Right lung (tissue), 5 donors: Measurements from ENCODE around the gene ZNF597. TPM values are rescaled to one million over a fixed set of nuclear protein-coding genes. Genes with fewer than 3 reads are reported as not detected.
A peak's percentile ranks its signal among the peaks of the same experiment; 100 is the strongest.

ENCODE experiments used
- DNase-seq, 2 donors: peaks; one replicate each; pipeline ENCODE4 v3.0.0-alpha.2; 2013
- polyA plus RNA-seq, 5 donors: library from polyadenylated mRNA; unstranded; fragments of 120-200 nt; gene quantifications; one replicate each; pipeline versions ENCODE4 v1.2.1 to v1.2.3, GENCODE V29; 2013; ENCODE audit warnings: inconsistent platforms in 1 of 5, low replicate concordance in 1 of 5; ENCODE audit not compliant: insufficient read length in 5 of 5, insufficient read depth in 1 of 5

The ZNF597 gene
- polyA plus RNA-seq, 5 donors: 3.3 to 6.0 (median 4.2) TPM

DNA sequence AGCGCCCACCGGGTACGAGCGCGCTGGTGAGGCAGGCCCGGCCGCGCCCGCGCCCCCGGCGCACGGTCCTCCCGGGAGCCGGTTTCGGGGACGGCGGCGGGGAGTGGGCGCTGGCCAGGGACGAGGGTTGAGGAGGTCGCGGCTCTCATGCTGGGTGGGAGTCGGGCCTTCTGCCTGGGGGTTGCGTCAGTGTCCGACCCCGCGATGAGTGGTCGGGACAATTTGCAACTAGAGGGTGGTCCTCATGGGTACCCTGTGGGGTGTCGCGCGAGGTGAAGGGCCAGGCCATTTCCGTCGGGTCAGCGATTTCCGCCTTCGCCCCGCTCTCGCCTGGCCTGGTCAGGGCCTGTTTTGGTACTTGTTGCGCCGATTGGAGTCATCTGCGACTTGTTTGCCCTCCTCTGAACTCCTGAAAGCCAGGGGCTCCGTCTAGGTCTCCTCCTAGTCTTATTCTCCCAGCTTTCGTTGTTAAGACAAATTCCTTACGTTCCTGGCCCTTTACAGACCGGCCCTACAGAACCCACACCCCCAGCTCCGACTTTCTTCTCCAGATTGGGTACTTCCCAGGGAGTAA, 15.1 kb upstream of the ZNF597 start:
- peak in 1 of 2 donors; percentile 14 for DNase-seq

DNA sequence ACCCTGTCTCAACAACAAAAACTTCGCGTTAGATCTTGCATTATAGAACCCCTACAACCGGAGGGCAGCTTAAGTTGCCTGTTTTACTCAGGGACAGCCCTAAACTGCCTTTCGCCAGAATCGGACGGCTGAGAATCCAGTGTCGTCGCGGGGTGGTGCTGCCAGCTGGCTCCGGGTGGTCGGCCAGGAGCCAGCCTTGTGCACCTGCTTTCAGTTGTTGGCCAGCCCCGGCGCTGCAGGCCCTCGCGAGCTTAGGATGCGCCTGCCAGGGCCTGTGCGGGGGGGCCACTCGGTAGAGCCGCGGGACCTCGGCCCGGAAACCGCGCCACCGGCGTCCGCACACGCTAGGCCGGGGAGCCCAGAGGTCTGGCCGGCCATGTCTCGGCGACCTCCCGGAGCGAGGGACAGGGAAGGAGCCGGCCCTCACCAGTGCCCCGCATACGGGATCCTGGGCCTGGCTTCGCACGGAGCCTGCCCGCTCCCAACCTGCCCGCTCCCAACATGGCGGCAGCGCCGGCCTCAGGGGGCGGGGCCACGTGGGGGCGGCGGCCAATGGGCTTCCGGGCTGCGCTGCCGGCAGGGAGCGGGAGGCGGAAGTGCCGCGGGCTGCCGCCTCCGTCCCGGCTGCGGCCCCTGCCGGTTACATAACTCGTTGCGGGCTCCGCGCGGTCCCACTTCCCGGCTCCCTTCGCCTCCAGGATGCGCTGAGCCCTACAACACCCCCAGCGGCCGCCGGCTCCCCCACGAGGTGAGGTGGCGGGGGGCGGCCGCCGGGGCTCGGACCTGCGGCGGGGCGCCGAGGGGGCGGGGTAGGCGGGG, 14.3 kb upstream of the ZNF597 start:
- DNase-seq: peak; percentile 89 to 91

DNA sequence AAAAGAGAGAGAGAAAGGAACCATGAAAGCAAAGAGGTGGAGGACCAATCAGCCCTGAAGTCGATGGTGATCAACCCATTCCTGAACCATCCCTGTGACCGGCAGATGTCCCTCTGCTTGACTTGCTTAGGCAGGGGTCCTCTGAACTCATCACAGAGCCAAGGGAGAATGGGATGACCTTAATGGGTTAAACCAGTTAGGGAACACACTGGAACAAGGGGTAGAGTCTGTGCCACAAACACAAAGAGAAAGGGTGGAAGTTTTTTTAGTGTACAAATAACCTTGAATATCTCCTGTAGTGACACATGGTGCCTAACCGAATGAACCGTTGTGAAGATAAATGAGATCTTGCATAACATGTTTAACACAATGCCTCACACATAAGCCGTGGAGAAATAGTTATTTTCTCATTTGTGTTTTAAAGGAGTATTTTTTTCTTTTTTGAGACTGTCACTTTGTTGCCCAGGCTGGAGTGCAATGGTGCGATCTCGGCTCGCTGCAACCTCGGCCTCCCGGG, 11.4 kb upstream of the ZNF597 start:
- DNase-seq: no peak

DNA sequence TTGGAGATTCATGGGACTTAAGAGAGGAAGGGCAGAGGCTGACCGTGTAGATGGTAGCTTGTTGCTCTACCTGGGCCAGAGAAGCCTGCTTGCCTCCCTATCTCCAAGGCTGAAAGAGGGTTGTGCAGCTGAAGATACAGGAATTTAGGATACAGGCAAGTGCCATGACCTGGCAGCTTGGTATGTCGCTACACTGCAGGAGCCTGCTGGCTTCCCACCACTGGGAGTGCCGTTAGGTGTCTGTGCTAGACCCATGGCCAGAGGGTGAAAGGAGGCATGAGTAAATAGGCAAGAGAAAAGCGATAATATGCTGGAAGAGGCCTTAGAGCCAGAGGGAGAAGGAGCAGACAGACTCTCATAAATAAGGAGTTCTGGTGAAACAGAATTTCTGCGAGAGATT, 10.8 kb upstream of the ZNF597 start:
- DNase-seq: no peak

- DNase-seq: peak in 1 of 2 donors; percentile 19
These were observed 706 bp upstream of the ZNF597 start for GRCh38 chr16:3444032-3444388.

GRCh38 chr16:3439637-3440036, 3.7 kb downstream of the ZNF597 start:
- DNase-seq: no peak

- DNase-seq: no peak
These were observed 8.9 kb downstream of the ZNF597 start for GRCh38 chr16:3434373-3434772.

GRCh38 chr16:3431779-3432219, 11.5 kb downstream of the ZNF597 start:
- peak in 1 of 2 donors; percentile 7 for DNase-seq

DNA sequence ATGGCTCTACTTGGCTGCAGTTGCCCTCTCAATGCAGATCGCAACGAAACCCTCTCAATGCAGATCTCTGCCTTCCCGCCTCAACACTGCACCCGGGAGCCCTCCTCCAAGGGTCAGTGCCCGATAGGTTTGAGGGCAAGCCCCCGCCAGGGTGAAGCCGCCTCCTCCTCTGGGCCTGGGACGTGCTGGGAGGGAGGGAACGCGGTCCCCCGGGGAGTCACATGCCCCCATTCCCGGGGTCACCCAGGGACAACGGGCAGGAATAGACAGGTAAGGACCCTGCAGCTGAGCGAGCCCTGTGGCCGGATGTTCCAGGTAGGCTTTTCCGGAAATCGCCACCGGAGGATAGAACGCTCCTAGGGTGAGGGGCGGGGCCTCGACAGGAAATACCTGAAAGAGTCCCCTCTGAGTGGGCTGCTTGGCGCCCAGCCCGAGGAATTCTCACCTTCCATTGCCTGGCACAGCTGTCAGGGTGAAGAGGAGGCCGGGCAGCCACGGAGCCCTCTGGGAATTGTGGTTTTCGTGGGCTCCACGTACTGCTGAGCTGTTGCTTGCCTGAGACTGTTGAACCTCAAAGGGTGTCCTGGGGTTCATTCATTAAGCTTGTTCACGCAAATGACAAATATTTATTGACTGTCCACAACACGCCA, 29.4 kb downstream of the ZNF597 start:
- DNase-seq: no peak

- DNase-seq: no peak
These were observed 34.6 kb downstream of the ZNF597 start for GRCh38 chr16:3408561-3409197.

DNA sequence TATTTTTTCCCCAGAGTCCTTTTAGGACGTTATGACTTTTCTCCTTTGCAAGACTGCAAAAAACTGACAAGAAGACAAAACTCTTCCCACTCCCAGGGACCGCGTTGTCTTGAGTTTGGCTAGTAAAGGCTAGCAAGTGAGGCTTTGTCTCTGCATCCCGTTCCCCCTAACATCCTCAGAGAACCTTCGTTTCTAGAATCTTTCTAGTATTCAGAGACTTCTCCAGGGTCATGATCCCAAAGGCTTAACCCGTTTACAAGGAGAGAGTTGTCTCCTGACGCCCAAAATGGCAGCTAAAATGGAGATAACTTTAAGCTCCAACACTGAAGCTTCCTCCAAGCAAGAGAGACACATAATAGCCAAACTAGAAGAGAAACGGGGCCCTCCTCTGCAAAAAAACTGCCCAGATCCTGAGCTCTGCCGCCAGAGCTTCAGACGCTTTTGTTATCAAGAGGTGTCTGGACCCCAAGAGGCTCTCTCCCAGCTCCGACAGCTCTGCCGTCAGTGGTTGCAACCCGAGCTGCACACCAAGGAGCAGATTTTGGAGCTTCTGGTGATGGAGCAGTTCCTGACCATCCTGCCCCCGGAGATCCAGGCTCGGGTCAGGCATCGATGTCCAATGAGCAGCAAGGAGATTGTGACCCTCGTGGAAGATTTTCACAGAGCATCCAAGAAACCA, 41.4 kb downstream of the ZNF597 start:
- DNase-seq: no peak

DNA sequence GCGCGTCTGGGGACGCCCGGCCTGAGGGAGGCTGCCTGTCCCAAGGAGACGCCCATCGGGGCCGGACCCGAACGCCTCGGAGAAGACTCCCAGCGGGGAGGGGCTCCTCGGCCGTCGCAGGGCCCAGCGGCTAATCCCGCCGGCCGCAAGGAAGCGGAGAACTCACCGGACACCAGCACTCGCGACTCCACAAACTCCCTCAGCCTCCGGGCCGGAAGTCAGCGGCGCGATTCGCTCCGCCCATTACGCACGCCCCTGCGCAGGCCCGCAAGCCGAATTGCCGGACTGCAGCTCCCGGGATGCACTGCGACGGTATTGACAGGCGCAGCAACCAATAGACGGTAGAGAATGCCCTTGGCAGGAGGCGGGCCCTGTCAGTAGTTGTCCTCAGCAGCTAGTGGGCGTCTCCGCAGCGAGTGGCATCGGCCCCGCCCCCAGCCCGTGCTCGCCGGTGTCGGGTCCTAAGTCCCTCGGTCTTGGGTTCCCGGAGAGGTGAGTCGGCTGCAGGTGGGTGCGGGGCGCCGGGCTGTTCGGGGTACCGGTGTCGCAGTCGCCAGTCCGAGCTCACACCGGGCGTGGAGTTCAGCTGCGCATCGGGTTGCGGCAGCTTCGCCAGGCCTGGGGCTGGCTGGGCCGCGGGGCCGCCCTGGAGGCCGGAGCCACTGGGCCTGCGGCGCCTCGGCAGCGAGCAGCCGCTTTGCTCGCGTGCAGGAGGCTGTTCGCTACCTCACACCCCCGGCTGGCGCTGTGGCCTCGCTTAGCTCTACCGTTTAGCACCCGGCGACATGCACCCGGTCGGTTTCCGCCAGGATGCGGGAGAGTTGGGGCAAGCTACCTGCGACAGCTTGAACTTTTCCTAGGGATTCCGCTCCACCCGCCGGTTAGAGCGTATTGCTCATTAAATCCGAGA, 42.3 kb downstream of the ZNF597 start, which contains the start of the genes ZNF174 and ZSCAN32:
TSS of gene ZNF174 (plus strand) at position 437 of the 910 bp plus-strand sequence. CDS start 790 bp downstream, outside the sequence.
TSS of gene ZSCAN32 (minus strand) at position 226 of the 910 bp plus-strand sequence. CDS start 3,447 bp downstream, outside the sequence.
- DNase-seq: peak; percentile 98 to 99

DNA sequence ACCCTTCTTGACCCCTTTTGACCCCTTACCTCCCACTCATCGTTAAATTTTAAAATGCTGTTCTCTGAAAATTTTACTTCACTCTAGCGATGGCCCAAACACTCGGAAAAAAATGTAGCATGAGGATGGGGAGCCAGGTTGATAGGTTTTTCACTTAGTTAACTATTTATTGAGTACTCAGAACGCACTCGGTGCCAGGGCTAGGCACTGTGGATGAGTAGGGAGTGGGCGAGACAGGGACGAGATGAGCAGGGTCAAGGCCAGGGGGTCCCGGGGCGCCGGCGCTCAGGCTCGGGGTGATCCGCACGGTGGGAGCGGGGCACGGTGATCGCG, 42.9 kb downstream of the ZNF597 start:
- DNase-seq: no peak

- DNase-seq: no peak
These were observed 53.5 kb downstream of the ZNF597 start for GRCh38 chr16:3389663-3390338.

DNA sequence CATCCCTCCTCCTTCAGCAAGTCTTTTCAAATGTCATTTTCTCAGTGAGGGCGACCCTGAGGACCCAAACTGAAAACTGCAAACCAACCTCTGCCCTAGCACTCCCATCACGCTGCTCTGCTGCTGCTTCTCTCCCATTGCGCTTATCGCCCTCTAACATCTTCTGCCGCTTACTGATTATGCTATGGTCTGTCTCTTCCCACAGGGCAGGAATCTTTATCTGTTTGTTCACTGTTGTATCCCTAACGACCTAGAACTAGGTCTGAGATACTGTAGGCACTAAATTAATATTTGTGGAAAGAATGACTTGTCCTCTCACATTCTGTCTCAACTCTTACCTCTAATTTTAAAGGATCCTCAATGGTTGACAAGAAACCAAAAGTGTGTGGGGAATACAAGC, 55.0 kb downstream of the ZNF597 start:
- no peak for DNase-seq

- no peak for DNase-seq
These were observed 60.3 kb downstream of the ZNF597 start for GRCh38 chr16:3383045-3383448.
